ENCODE data around the gene PPIE. TPM values are rescaled to one million over a fixed set of nuclear protein-coding genes. Genes with fewer than 3 reads are reported as not detected.

Gene PPIE
- total RNA-seq, 4 donors from 2014 or later = 34.8 to 42.3 (median 37.0) TPM

- WGBS, 2 donors = 67 to 74% methylated on average over 14 of the region's 14 CpGs
- TF ChIP-seq EP300 (IDR thresholded peaks at IDR 0.05) = no peak
- no peak for TF ChIP-seq POLR2A (IDR thresholded peaks at IDR 0.05)
- no peak for TF ChIP-seq CTCF (IDR thresholded peaks at IDR 0.05)
- no peak for DNase-seq (ENCODE audit: low spot score in 2 of 2)
These were observed 10.8 kb upstream of the PPIE start for GRCh38 chr1:39727932-39728317.

GRCh38 chr1:39729030-39729429 lies 9.7 kb upstream of the PPIE start:
- WGBS, 2 donors = 57 to 67% methylated on average over 3 of the region's 3 CpGs
- Histone ChIP-seq H3K27me3 (peaks cover 0 to 81% of the 10 kb centered on the region in 2 donors), H3K4me3 (no peak overlapping the region), H3K36me3 (no peaks in the 10 kb centered on the region), H3K9me3 (no peaks in the 10 kb centered on the region), H3K4me1 (no peaks in the 10 kb centered on the region), H3K27ac (no peak overlapping the region)
- DNase-seq (ENCODE audit: low spot score in 2 of 2) = no peak
- TF ChIP-seq EP300 (IDR thresholded peaks at IDR 0.05) (no peak), CTCF (IDR thresholded peaks at IDR 0.05) (no peak), POLR2A (IDR thresholded peaks at IDR 0.05) (no peak)

More at GRCh38 chr1:39727932-39728317, 10.8 kb upstream of the PPIE start:
- Histone ChIP-seq H3K27me3 (peaks cover 0 to 70% of the 10 kb centered on the region in 2 donors), H3K36me3 (no peaks in the 10 kb centered on the region), H3K27ac (no peak overlapping the region), H3K9me3 (no peaks in the 10 kb centered on the region), H3K4me3 (no peak overlapping the region), H3K4me1 (no peaks in the 10 kb centered on the region)

- no peak for TF ChIP-seq POLR2A (IDR thresholded peaks at IDR 0.05)
- no peak for TF ChIP-seq CTCF (IDR thresholded peaks at IDR 0.05)
- TF ChIP-seq EP300 (IDR thresholded peaks at IDR 0.05) = no peak
- no peak for DNase-seq (ENCODE audit: low spot score in 2 of 2)
- H3K4me1 ChIP-seq = no peaks in the 10 kb centered on the region
- H3K27me3 ChIP-seq = peaks cover 0 to 78% of the 10 kb centered on the region in 2 donors
- H3K36me3 ChIP-seq = no peaks in the 10 kb centered on the region
- no peak overlapping the region for H3K27ac ChIP-seq
- no peaks in the 10 kb centered on the region for H3K9me3 ChIP-seq
- H3K4me3 ChIP-seq = no peak overlapping the region
- WGBS, 2 donors = 41 to 50% methylated on average over 3 to 4 of the region's 4 CpGs
These were observed 8.8 kb upstream of the PPIE start for GRCh38 chr1:39729842-39730241.

- whole genome bisulfite sequencing, 2 donors = 58 to 62% methylated on average over 3 of the region's 3 CpGs
- H3K4me1 ChIP-seq = no peaks in the 10 kb centered on the region
- no peaks in the 10 kb centered on the region for H3K9me3 ChIP-seq
- no peak for TF ChIP-seq CTCF (IDR thresholded peaks at IDR 0.05)
- no peak for TF ChIP-seq POLR2A (IDR thresholded peaks at IDR 0.05)
- no peak for TF ChIP-seq EP300 (IDR thresholded peaks at IDR 0.05)
- no peak overlapping the region for H3K4me3 ChIP-seq
- DNase-seq (ENCODE audit: low spot score in 2 of 2) = no peak
- H3K36me3 ChIP-seq = no peaks in the 10 kb centered on the region
- H3K27ac ChIP-seq = no peak overlapping the region
- peaks cover 0 to 65% of the 10 kb centered on the region in 2 donors for H3K27me3 ChIP-seq
These were observed 6.0 kb upstream of the PPIE start for GRCh38 chr1:39732730-39733129.

- Histone ChIP-seq H3K27me3 (peaks cover 0 to 61% of the 10 kb centered on the region in 2 donors), H3K9me3 (no peaks in the 10 kb centered on the region), H3K27ac (no peak overlapping the region), H3K4me3 (no peak overlapping the region), H3K4me1 (peaks cover 0 to 2% (median 0%) of the 10 kb centered on the region in 4 donors), H3K36me3 (no peaks in the 10 kb centered on the region)
- no peak for TF ChIP-seq POLR2A (IDR thresholded peaks at IDR 0.05)
- no peak for TF ChIP-seq EP300 (IDR thresholded peaks at IDR 0.05)
- no peak for TF ChIP-seq CTCF (IDR thresholded peaks at IDR 0.05)
- no peak for DNase-seq (ENCODE audit: low spot score in 2 of 2)
- 71 to 75% methylated on average over 7 of the region's 7 CpGs for WGBS, 2 donors
These were observed 5.5 kb upstream of the PPIE start for GRCh38 chr1:39733161-39733560.
